Naive thymus-derived CD4-positive, alpha-beta T cell (primary cell): ENCODE results near the gene LAMA3. TPM values are rescaled to one million over a fixed set of nuclear protein-coding genes. Genes with fewer than 3 reads are reported as not detected.
A peak's percentile ranks its signal among the peaks of the same experiment; 100 is the strongest.

Experiments used
- ATAC-seq: fragments of 150-1000 bp; cut with Tn5 transposase; 2 replicates; pipeline ENCODE4 v1.10.0; 2021; ENCODE audit warnings: mild to moderate bottlenecking, moderate library complexity
- CTCF ChIA-PET: fragments of 350-600 bp; sonication (Branson Sonifier 250); formaldehyde crosslinking; loops from one replicate; lab custom pipeline; 2021; ENCODE audit warnings: antibody characterized with exemption; lab: Charles Lee
- POLR2A ChIA-PET: fragments of 350-600 bp; sonication (Branson Sonifier 250); formaldehyde crosslinking; loops from one replicate; lab custom pipeline; 2021; ENCODE audit warnings: antibody characterized with exemption, inconsistent platforms; lab: Charles Lee
- DNase-seq, 9 donors: peaks; one replicate each; pipeline versions ENCODE4 v3.0.0 to v3.0.0-alpha.2; 2020 to 2022; ENCODE audit warnings: mixed read lengths in 1 of 9
- H3K27ac ChIP-seq: one replicate; pipeline ENCODE4 v1.7.0; 2013; ENCODE audit warnings: mild to moderate bottlenecking, low read depth, low read length, moderate library complexity
- H3K27me3 ChIP-seq, 2 donors: one replicate each; pipeline ENCODE4 v1.7.0; 2013; ENCODE audit warnings: low read length in 2 of 2, mild to moderate bottlenecking in 2 of 2, moderate library complexity in 2 of 2; ENCODE audit not compliant: control insufficient read depth in 2 of 2, insufficient read depth in 2 of 2
- H3K36me3 ChIP-seq, 3 experiments: 1 replicate in 2 of 3; 2 replicates in 1 of 3; pipeline ENCODE4 v1.7.0; 2013; ENCODE audit warnings: low read length in 3 of 3, mild to moderate bottlenecking in 3 of 3, moderate library complexity in 1 of 3; ENCODE audit not compliant: insufficient read depth in 3 of 3, control insufficient read depth in 2 of 3
- H3K4me1 ChIP-seq, 2 donors: one replicate each; pipeline ENCODE4 v1.7.0; 2013; ENCODE audit warnings: low read length in 2 of 2, mild to moderate bottlenecking in 2 of 2, moderate library complexity in 1 of 2; ENCODE audit not compliant: control insufficient read depth in 2 of 2, insufficient read depth in 2 of 2
- H3K4me3 ChIP-seq: 2 replicates; pipeline ENCODE4 v1.7.0; 2013; ENCODE audit warnings: mild to moderate bottlenecking, low read length
- H3K9me3 ChIP-seq, 3 experiments: 1 replicate in 2 of 3; 2 replicates in 1 of 3; pipeline ENCODE4 v1.7.0; 2013; ENCODE audit warnings: low read length in 3 of 3; ENCODE audit not compliant: control insufficient read depth in 2 of 3
- H3K27ac Mint-ChIP-seq, 9 donors: one replicate each; pipeline ENCODE4 v1.8.0; 2020 to 2022; ENCODE audit warnings: mixed read lengths in 9 of 9, mild to moderate bottlenecking in 8 of 9, moderate library complexity in 5 of 9, inconsistent platforms in 2 of 9
- H3K27me3 Mint-ChIP-seq, 5 donors: one replicate each; pipeline ENCODE4 v1.8.0; 2021 to 2022; ENCODE audit warnings: mixed read lengths in 5 of 5, mild to moderate bottlenecking in 1 of 5
- H3K36me3 Mint-ChIP-seq, 5 donors: one replicate each; pipeline ENCODE4 v1.8.0; 2020 to 2022; ENCODE audit warnings: mixed read lengths in 5 of 5, mild to moderate bottlenecking in 3 of 5, inconsistent platforms in 1 of 5
- H3K4me1 Mint-ChIP-seq, 7 donors: one replicate each; pipeline ENCODE4 v1.8.0; 2020 to 2022; ENCODE audit warnings: mixed read lengths in 7 of 7, mild to moderate bottlenecking in 3 of 7, inconsistent platforms in 1 of 7
- H3K4me3 Mint-ChIP-seq, 10 donors: one replicate each; pipeline ENCODE4 v1.8.0; 2020 to 2022; ENCODE audit warnings: mild to moderate bottlenecking in 10 of 10, mixed read lengths in 10 of 10, moderate library complexity in 6 of 10, inconsistent platforms in 2 of 10
- H3K9me3 Mint-ChIP-seq, 11 donors: one replicate each; pipeline ENCODE4 v1.8.0; 2020 to 2022; ENCODE audit warnings: mixed read lengths in 11 of 11, mild to moderate bottlenecking in 4 of 11, inconsistent platforms in 1 of 11, moderate library complexity in 1 of 11
- intact Hi-C, 2 donors: fragments of 100-400 bp; cut with micrococcal nuclease; formaldehyde crosslinking; loops; one replicate each; pipeline ENCODE4 v1.15.1; 2023
- polyA plus RNA-seq, 2 donors: library from polyadenylated mRNA; unstranded; fragments of 300-500 nt; fragmentation: Illumina TruSeq; gene quantifications; one replicate each; pipeline ENCODE4 v1.2.3, GENCODE V29; 2021
- total RNA-seq, 6 experiments: library from RNA in 5 of 6; stranded (reverse) in 5 of 6; gene quantifications; 1 replicate in 5 of 6; 2 replicates in 1 of 6; pipeline ENCODE4 v1.2.3 and lab custom pipeline; 2021 to 2026

The LAMA3 gene
- total and polyA plus RNA-seq, 7 experiments from 2014 or later = 0.22 TPM; not detected in 6

- Mint-ChIP-seq H3K9me3 (peaks cover 0 to 2% (median 0%) of the 10 kb centered on the region in 11 donors), H3K27ac (peak overlapping the region in 5 of 9 donors; percentile 45 to 79 (median 66)), H3K4me1 (peaks cover 19 to 39% (median 27%) of the 10 kb centered on the region in 7 donors), H3K27me3 (peaks cover 25 to 79% (median 33%) of the 10 kb centered on the region in 5 donors), H3K4me3 (peak overlapping the region; percentile 66 to 91 (median 84)), H3K36me3 (peaks cover 0 to 6% (median 0%) of the 10 kb centered on the region in 5 donors)
- peak overlapping the region; percentile 65 for H3K4me3 ChIP-seq
- peaks cover 17 to 19% of the 10 kb centered on the region in 2 donors for H3K4me1 ChIP-seq
- no peak for ATAC-seq
- intact Hi-C loops = loop anchor here (5.0 kb wide), 2 partner anchors 35 to 40 kb away; no protein-coding TSS in a partner anchor
- peak in 1 of 9 donors; percentile 9 for DNase-seq
- H3K27ac ChIP-seq = no peak overlapping the region
- H3K27me3 ChIP-seq = peaks cover 0 to 14% of the 10 kb centered on the region in 2 donors
- CTCF ChIA-PET = interaction anchor here (0.6 to 0.7 kb wide), 3 partner anchors 38 to 480 kb away, joined by 3 to 6 read pairs (median 3); no protein-coding TSS in a partner anchor
- no peaks in the 10 kb centered on the region for H3K9me3 ChIP-seq
- POLR2A ChIA-PET = no interaction called here
- no peaks in the 10 kb centered on the region for H3K36me3 ChIP-seq
Observed at GRCh38 chr18:23661735-23662308, 27.4 kb upstream of the LAMA3 start.

DNA sequence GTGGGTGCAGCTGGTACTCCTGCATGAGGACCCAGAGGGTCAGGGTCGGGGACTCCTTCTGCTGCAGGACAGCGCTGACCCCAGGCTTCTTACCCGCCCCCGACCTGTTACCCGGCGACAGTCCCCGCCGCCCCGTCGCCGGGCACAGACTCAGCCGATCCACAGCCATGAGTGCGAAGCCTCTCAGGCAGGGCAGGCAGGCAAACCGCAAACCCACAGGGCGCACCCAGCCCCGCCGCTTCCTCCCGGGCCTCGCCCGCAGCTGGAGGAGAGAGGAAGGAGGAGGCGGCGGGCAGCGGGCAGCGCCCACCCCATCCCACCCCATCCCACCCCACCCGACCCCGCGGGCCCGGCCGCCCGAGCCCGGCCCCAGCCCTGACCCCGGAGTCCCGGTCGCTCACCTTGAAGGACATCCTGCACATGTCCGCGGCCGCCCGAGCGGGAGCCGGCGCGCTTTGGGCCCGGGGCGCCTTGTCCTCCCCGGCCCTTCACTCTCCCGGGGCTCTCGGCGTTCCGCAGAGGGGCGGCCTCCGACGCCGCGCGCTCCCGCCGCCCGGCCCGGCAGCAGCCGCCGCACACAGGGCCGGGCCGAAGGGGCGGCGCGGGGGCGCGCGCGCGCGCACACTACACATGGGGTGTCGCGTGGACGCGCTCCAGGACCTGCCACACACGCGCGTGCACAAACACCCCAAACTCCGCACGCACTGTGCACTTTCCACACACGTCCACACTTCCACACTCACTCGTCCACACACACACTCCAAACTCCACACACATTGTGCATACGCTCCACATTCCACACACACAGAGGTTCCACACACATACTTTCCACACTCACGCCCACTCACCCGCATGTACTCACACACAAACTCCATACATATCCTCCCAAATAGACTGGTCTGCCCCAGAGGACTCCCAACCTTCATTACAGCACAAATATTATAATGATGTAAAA lies 26.7 kb upstream of the LAMA3 start, which contains the start of gene ANKRD29:
ANKRD29 (minus strand) TSS at position 603 of the 955 bp plus-strand sequence; CDS start at position 422, 181 bp downstream.
- H3K4me3 Mint-ChIP-seq = peak within 1 kb of the TSS; percentile 85 to 97 (median 90)
- peaks cover 0 to 2% (median 0%) of the 10 kb centered on the region in 11 donors for H3K9me3 Mint-ChIP-seq
- no peaks in the 10 kb centered on the region for H3K9me3 ChIP-seq
- H3K36me3 ChIP-seq = no peaks in the 10 kb centered on the region
- DNase-seq = peak; percentile 27 to 61 (median 53)
- H3K4me1 Mint-ChIP-seq = peaks cover 19 to 39% (median 27%) of the 10 kb centered on the region in 7 donors
- intact Hi-C loops = loop anchor here (5.0 kb wide), 2 partner anchors 35 to 40 kb away; no protein-coding TSS in a partner anchor
- no peak within 1 kb of the TSS for H3K27ac ChIP-seq
- H3K4me3 ChIP-seq = peak within 1 kb of the TSS; percentile 65
- H3K27me3 Mint-ChIP-seq = peaks cover 21 to 79% (median 29%) of the 10 kb centered on the region in 5 donors
- CTCF ChIA-PET = interaction anchor here (0.7 to 0.9 kb wide), 2 partner anchors 10 to 114 kb away, joined by 3 read pairs; no protein-coding TSS in a partner anchor
- H3K36me3 Mint-ChIP-seq = peaks cover 0 to 6% (median 0%) of the 10 kb centered on the region in 5 donors
- peak; percentile 83 for ATAC-seq
- H3K27ac Mint-ChIP-seq = peak within 1 kb of the TSS; percentile 20 to 90 (median 79)
- H3K4me1 ChIP-seq = peaks cover 17 to 19% of the 10 kb centered on the region in 2 donors
- H3K27me3 ChIP-seq = peaks cover 0 to 14% of the 10 kb centered on the region in 2 donors
- POLR2A ChIA-PET = no interaction called here

GRCh38 chr18:23664674-23665073 lies 24.6 kb upstream of the LAMA3 start:
- ChIA-PET CTCF (no interaction called here), POLR2A (interaction anchor here (0.9 kb wide), 1 partner anchor 13 kb away, joined by 3 read pairs; no protein-coding TSS in a partner anchor)
- Histone ChIP-seq H3K27me3 (peaks cover 0 to 14% of the 10 kb centered on the region in 2 donors), H3K4me3 (no peak overlapping the region), H3K4me1 (peaks cover 17 to 19% of the 10 kb centered on the region in 2 donors), H3K36me3 (no peaks in the 10 kb centered on the region), H3K9me3 (no peaks in the 10 kb centered on the region), H3K27ac (no peak overlapping the region)
- intact Hi-C loops = loop anchor here (5.0 kb wide), 2 partner anchors 37 to 42 kb away; no protein-coding TSS in a partner anchor
- no peak for DNase-seq
- H3K27me3 Mint-ChIP-seq = peaks cover 12 to 69% (median 24%) of the 10 kb centered on the region in 5 donors
- H3K27ac Mint-ChIP-seq = no peak overlapping the region
- ATAC-seq = no peak
- H3K4me1 Mint-ChIP-seq = peaks cover 19 to 39% (median 27%) of the 10 kb centered on the region in 7 donors
- H3K9me3 Mint-ChIP-seq = peaks cover 0 to 2% (median 0%) of the 10 kb centered on the region in 11 donors
- H3K36me3 Mint-ChIP-seq = peaks cover 0 to 6% (median 0%) of the 10 kb centered on the region in 5 donors
- peak overlapping the region in 1 of 10 donors; percentile 3 for H3K4me3 Mint-ChIP-seq

DNA sequence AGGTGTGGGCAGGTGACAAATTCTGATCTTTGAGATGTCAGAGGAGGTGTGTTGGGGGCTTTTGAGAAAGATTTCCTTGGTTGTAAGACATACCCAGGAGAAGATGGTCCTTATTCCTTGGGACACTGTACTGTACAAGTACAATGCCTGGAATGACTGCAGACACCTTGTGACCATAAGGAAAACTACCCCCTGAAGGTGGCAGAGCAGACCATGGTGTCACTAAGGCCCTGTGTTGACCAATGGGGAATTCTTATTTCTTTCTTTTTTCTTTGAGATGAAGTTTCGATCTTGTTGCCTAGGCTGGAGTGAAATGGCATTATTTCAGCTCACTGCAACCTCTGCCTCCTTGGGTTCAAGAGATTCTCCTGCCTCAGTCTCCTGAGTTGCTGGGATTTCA lies 22.1 kb upstream of the LAMA3 start:
- H3K36me3 ChIP-seq = no peaks in the 10 kb centered on the region
- intact Hi-C loops = no loop called here
- no peaks in the 10 kb centered on the region for H3K27me3 ChIP-seq
- Mint-ChIP-seq H3K27ac (no peak overlapping the region), H3K4me1 (peaks cover 9 to 25% (median 14%) of the 10 kb centered on the region in 7 donors), H3K27me3 (peaks cover 0 to 50% (median 5%) of the 10 kb centered on the region in 5 donors), H3K9me3 (peaks cover 0 to 2% (median 0%) of the 10 kb centered on the region in 11 donors), H3K4me3 (no peak overlapping the region), H3K36me3 (peaks cover 0 to 3% (median 0%) of the 10 kb centered on the region in 5 donors)
- H3K4me1 ChIP-seq = peaks cover 9 to 10% of the 10 kb centered on the region in 2 donors
- POLR2A ChIA-PET = no interaction called here
- no peaks in the 10 kb centered on the region for H3K9me3 ChIP-seq
- DNase-seq = no peak
- no peak for ATAC-seq
- CTCF ChIA-PET = no interaction called here
- no peak overlapping the region for H3K27ac ChIP-seq
- no peak overlapping the region for H3K4me3 ChIP-seq

- Mint-ChIP-seq H3K27ac (no peak overlapping the region), H3K9me3 (no peaks in the 10 kb centered on the region), H3K36me3 (no peaks in the 10 kb centered on the region), H3K4me1 (peaks cover 3 to 14% (median 5%) of the 10 kb centered on the region in 7 donors), H3K27me3 (peaks cover 0 to 45% (median 6%) of the 10 kb centered on the region in 5 donors), H3K4me3 (no peak overlapping the region)
- no peak overlapping the region for H3K27ac ChIP-seq
- intact Hi-C loops = no loop called here
- no peaks in the 10 kb centered on the region for H3K9me3 ChIP-seq
- no peak for DNase-seq
- H3K36me3 ChIP-seq = no peaks in the 10 kb centered on the region
- ChIA-PET POLR2A (no interaction called here), CTCF (no interaction called here)
- no peak for ATAC-seq
- no peaks in the 10 kb centered on the region for H3K27me3 ChIP-seq
- H3K4me1 ChIP-seq = no peaks in the 10 kb centered on the region
- H3K4me3 ChIP-seq = no peak overlapping the region
Observed at GRCh38 chr18:23668731-23669130, 20.5 kb upstream of the LAMA3 start.

GRCh38 chr18:23669202-23669766 lies 20.0 kb upstream of the LAMA3 start:
- Mint-ChIP-seq H3K4me1 (peaks cover 3 to 13% (median 5%) of the 10 kb centered on the region in 7 donors), H3K27ac (no peak overlapping the region), H3K4me3 (peak overlapping the region in 1 of 10 donors; percentile 35), H3K9me3 (no peaks in the 10 kb centered on the region), H3K27me3 (peaks cover 0 to 44% (median 6%) of the 10 kb centered on the region in 5 donors), H3K36me3 (no peaks in the 10 kb centered on the region)
- H3K9me3 ChIP-seq = no peaks in the 10 kb centered on the region
- DNase-seq (no peak), ATAC-seq (no peak)
- H3K36me3 ChIP-seq = no peaks in the 10 kb centered on the region
- H3K4me1 ChIP-seq = no peaks in the 10 kb centered on the region
- H3K27me3 ChIP-seq = no peaks in the 10 kb centered on the region
- CTCF ChIA-PET = no interaction called here
- H3K27ac ChIP-seq = no peak overlapping the region
- POLR2A ChIA-PET = no interaction called here
- intact Hi-C loops = no loop called here
- no peak overlapping the region for H3K4me3 ChIP-seq
